Activated CD4-positive, alpha-beta T cell treated with anti-CD3 and anti-CD28 coated beads, Interleukin-2, amount 50 U/mL, for 24 hours (primary cell): ENCODE results near the gene GAST.
"Not testable (repeated sequence)": the region's sequence is repeated elsewhere in the genome, so short reads cannot be mapped to it uniquely, and the experiment has no call there.

Experiments used
- DNase-seq, 2 donors: peaks; one replicate each; pipeline ENCODE4 v3.0.0-alpha.2; 2020; ENCODE audit warnings: low read depth in 1 of 2, low spot score in 1 of 2

The GAST gene

DNA sequence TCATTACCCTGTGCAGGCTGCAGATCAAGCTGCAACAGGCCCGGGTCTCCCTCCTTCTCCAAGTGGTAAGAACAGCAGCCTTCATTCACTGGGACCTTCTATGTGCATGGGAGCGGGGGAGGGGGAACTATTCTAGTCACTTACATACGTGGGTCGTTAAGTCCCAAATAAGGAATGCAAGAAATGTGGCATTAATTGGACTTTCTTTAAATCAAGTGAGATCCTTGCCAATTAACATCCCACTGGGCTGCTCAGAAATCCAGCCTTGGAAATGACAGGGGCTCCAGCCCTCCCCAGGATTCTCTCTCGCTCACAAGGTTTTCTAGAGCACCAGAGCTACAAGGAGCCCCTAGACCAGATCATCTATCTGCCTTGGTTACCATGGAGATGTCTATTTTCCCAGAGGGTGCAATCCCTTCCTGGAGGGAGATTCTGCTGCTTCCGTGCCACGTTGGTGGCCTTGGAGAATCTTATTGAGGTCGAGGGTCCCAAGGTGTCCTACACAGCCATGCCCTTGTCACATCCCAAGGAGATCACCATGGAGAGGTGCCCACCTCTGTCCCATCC lies 28.6 kb upstream of the GAST start:
- DNase-seq = no peak

DNA sequence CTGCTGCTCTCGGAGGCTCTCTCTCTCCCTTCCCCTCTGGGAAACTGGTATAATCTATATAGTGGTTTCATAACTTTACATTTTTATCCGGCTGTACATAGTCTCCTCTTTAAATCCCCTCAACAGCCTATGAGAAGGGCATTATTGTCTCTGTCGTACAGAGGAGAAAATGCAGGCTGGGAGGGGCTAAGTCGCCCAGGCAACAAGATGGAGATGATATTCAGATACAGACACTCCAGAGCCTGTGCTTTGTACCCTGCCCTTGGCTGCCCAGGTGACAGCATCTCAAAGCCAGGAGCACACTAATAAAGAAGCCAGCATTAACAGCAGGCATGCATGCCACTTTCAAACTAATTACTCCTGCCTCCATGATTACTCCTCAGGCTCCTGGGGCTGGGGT lies 28.1 kb upstream of the GAST start:
- no peak for DNase-seq

DNA sequence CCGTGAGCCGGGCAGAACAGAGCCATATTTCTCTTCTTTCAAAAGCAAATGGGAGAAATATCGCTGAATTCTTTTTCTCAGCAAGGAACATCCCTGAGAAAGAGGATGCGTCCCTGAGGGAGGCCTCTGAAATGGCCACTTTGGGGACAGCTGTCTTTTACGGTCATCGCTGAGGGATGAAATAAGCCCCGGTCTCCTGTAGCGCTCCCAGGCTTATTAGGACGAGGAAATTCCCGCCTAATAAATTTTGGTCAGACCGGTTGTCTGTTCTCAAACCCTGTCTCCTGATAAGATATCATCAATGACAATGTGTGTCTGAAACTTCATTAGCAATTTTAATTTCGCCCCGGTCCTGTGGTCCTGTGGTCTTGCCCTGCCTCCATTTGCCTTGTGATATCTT lies 26.4 kb upstream of the GAST start:
- DNase-seq = not testable (repeated sequence)

DNA sequence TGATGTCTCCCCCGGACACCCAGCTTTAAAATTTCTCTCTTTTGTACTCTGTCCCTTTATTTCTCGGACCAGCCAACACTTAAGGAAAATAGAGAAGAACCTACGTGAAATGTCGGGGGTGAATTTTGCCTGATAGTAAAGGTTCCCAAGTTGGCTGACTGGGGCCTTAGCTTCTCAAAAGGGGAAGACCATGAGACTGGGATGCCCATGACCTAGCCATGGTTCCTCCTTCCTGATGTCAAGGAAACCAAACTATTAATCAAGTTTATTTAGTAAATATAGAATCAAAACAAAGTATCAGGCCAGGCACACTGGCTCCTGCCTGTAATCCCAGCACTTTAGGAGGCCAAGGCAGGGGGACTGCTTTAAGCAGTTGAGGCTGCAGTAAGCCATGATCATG lies 25.9 kb upstream of the GAST start:
- DNase-seq = no peak

DNA sequence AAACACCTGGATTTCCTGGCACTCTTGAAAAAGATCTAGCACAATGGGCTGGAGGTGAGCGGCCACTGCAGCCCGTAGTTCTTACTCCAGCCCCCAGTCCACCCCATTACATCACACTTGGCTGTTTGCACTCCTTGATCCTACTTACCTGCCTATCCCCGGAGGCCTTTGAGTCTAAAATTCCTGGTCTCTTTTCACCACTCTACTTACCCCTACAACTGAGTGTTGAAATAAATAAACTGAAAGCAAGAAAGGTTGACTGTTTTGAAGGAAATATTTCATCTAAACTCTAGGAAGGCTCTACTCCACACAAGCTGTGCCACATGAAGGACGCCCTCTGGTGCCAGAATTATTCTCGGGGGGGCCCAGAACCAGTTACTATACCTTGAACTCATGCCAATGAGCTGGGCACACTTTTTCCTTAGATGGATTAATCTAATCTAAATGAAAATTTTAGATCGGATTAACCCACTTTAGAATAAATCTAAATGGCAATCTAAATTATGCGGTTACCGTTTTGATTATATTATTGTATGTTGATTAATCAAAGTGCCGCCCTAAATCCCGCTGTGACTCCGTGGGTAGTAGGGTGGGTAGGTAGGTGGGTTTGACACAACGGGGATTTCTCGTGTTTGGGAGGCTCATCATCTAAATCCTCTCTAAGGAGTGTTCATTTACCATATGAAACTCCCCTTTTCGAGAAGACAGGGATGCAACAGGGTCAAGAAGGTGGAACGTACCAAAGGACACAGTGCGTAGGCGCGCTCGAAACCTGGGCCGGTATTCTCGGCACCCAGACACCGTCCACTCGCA lies 24.1 kb upstream of the GAST start:
- peak in 1 of 2 donors; percentile 42 for DNase-seq

DNA sequence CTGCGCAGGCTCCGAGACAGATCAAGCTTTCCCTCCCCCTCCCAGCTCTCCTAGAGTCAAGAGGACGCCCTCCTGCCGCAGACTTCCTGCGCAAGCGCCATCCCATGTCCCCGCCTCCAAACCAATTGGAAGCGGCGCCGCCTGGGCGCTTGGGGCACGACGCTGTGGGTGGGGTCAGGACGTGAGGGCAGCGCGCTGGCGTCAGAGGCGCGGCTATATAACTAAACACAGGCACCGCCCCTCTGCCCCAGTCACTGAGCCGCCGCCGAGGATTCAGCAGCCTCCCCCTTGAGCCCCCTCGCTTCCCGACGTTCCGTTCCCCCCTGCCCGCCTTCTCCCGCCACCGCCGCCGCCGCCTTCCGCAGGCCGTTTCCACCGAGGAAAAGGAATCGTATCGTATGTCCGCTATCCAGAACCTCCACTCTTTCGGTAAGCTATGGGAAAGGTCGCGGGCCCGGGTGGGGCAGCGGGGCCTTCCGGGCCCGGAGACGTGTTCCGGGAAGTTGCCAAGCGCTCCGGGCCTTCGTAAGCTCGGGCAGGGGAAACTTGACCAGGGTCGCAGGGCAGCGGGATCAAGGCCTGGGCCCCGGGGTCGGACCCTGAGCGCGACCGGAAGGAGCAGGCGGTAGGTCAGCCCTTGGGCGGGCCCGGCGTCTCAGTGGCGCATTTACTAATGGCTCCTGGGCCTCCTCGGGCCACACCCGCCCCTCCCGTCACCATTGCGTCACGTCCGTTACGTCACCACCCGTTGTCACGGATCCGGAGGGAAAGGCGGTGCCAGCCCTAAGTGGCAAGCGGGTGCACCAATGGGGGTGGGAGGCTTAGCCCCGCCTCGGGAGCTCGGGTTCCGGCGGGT lies 23.3 kb upstream of the GAST start, which contains the start of gene EIF1:
TSS of gene EIF1 (plus strand) at position 245 of the 856 bp plus-strand sequence. CDS start at position 399, 154 bp downstream.
- peak; percentile 100 for DNase-seq

DNA sequence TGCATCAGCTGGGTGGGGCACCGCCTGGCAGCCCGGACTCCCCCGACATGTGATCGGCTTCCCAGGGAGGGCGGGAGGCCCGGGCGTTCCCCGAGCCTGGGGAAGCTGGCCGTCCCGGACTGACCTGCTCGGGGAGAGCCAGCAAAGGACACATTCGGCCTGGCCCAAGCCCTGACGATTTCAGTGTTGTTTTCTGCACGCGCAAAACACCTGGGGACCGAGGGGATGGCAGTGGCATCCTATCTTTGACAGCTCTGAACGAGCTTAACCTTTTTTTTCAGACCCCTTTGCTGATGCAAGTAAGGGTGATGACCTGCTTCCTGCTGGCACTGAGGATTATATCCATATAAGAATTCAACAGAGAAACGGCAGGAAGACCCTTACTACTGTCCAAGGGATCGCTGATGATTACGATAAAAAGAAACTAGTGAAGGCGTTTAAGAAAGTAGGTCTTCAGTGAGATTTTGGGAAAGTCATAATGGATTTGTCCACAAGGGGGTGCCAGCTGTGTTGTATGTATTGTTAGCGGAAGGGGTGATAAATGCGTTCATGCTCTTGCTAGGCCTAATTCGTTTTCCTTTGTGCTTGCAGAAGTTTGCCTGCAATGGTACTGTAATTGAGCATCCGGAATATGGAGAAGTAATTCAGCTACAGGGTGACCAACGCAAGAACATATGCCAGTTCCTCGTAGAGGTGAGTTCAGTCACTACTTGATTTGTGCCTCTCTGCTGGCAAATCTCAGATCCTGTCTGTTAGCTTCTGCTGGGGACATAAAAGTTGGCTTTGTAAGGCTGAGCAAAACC lies 22.4 kb upstream of the GAST start:
- peak; percentile 32 to 63 for DNase-seq

DNA sequence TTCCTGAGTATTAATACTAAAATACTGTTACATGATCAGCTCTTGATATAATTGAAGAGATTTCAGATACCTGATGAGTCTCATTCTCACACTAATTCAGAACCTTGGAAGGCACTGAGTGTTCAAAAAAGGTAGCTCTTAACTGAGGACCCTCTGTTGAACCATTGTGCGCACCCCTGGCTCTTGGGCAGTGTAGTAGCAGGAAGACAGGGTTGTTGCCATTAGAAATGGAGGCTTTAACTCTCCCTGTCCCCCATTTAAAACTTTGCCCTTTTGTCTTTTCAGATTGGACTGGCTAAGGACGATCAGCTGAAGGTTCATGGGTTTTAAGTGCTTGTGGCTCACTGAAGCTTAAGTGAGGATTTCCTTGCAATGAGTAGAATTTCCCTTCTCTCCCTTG lies 21.6 kb upstream of the GAST start:
- DNase-seq = no peak

DNA sequence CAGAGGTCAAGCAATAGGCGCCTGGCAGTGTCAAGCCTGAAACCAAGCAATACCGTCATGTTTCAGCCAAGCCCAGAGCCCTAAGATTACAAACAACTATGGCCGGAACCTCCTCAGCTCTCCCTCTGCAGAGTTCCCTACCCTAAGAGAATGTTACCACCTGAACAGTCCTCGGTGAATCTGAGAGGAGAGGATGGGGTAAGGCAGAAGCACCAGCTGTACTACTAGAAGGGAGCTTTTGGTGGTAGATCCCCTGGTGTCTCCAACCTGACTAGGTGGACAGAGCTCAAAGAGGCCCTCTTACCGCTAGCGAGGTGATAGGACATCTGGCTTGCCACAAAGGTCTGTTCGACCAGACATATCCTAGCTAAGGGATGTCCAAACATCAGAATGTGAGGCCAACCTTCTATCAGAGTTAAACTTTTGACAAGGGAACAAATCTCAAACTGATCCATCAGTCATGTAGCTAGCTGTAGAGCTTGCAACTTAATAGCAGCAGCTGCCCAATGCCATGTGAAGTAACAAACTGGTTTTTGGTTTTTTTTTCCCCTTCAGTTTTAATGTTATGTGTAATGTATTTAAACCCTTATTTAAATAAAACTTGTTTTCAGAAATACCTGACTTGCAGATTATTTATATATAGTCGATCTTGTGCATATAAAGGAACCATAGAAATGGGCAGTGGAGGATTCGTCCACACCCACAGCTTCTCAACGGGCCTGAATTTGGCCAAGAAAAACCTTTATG lies 20.9 kb upstream of the GAST start:
- DNase-seq = no peak

DNA sequence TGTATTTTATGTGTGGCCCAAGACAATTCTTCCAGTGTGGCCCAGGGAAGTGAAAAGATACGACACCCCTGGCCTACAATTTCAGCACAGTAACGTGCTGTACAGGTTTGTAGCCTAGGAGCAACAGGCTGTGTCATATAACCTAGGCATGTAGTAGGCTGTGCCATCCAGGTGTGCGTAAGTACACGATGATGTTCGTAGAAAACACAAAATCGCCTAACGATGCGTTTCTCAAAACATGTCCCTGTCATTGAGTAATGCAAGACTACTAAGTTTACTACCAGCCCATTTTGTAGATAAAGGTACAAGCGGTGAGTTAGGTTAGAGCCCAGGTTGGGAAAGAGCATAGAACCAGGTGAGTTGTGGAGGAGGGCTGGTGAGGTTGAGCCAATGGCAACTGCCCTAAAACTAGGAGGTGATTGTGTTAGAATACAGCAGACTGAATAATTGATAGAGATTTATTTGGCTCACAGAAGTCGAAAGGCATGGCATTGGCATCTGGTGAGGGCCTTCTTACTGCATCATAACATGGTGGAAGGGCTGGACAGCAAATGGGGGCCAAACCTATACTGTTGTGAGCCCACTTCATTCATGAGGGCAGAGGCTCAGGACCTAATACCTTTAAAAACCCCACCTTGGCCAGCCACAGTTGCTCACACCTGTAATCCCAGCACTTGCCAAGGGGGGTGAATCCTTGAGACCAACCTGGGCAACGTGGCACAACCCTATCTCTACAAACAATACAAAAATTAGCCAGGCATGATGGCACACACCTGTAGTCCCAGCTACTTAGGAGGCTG lies 19.2 kb upstream of the GAST start:
- DNase-seq = no peak

DNA sequence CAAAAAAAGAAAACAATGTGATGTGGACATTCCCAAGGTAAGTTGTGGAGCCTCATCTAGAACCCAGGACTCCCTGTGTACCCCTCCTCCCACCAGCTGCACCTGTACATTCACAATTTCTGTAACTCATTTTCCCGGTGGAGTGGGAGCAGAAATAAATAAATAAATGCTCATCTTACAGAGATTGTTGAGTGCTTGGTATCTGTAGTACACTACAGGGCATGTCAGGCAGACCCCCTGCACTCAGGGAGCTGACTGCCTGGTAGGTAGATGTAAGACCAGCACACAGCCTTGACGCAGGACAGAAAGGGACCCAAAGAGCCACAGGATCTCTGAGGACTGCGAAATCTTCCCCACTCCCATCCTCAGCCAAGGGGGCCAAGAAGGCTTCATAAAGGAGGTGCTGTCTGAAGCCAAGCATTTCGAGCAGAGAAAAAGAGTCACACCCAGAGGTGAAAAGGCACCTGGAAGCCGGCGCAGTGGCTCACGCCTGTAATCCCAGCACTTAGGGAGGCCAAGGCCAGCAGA lies 16.9 kb upstream of the GAST start:
- no peak for DNase-seq

DNA sequence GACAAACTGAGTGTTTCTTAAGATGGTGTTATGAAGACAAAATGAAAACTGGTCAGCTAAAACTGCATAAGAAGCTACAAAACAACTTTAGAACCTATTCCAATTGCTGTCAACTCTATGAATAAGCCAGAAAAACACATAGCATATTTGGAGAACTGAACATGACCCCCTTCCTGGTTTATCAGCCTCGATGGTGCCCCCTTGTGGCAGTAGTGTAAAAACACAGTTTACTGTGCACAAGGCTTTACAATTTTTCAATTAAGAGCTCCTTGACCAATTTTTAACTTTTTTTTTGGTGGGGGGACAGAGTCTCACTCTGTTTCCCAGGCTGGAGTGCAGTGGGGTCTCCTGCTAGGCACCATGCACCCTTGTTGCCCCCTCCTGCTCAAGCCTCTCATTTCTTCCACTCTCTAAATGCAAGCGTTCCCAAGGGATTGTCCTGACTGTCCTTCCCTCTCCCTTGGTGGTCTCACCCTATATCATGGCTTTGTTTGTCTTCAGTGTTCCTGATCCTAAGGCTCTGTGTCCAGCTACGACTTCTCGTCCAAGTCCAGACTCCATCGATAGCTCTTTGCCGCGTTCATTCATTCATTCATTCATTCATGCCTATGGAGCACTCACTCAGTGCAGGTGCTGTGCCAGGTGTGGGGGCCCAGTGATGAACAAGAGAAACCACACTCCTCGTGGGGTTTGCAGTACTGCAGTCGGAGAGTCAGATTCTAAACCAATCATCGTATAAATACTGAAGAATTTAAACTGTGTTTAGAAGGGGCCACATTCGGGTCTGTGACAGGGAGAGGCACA lies 16.0 kb upstream of the GAST start:
- peak; percentile 42 to 75 for DNase-seq

DNA sequence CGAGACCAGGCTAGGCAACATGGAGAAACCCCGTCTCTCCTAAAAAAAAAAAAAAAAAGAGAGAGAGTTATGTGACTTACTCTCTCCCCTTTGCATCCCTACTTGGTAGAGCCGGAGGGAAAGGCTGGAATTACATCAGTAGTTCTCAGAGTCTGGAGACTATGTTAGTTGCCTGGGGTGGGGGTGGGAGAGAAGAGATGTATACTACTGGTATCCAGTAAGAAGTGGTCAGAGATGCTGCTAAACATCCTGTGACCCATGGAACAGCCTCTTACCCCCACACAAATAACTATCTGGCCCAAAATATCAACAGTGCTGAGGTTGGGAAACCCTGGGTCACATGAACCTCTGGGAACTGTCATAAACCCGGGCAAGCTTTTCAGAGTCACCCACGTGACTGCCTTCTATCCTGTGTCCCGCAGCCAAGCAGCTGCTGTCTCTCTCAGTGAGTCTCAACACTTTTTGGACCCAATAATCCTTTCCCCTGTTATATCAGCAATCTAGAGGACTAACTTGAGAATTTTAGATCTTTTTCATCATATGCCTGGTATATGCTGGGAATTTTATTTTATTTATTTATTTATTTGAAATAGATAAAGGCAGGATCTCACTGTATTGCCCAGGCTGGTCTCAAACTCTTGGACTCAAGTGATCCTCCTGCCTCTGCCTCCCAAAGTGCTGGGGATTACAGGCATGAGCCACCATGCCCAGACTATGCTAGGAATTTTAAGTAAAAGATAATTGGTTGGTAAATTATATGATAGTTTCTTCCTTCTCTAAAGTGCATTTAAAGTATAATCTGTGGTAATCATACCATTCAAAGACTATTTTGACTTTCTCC lies 14.8 kb upstream of the GAST start:
- no peak for DNase-seq

DNA sequence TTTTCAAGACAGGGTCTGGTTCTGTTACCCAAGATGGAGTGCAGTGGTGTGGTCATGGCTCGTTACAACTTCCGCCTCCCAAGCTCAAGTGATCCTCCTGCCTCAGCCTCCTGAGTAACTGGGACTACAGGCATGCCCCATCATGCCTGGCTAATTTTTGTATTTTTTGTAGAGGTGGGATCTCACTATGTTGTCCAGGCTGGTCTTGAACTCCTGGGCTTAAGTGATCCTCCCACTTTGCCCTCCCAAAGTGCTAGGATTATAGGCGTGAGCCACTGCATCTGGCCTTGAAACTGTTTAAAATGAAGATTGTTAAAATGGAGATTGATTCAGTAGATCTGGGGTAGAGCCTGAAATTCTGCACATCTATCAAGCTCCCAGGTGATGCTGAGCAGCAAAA lies 11.3 kb upstream of the GAST start:
- DNase-seq = not testable (repeated sequence)

DNA sequence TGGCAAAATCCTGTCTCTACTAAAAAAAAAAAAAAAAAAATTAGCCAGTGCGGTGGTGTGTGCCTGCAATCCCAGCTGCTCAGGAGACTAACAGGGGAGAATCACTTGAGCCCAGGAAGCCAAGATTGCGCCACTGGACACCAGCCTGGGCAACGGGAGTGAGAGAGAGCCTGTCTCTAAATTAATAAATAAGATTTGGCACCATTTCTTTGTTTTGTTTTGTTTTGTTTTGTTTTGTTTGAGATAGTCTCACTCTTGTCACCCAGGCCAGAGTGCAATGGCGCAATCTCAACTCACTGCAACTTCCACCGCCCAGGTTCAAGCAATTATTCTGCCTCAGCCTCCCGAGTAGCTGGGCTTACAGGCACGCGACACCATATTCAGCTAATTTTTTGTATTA lies 9.4 kb upstream of the GAST start:
- DNase-seq = no peak

DNA sequence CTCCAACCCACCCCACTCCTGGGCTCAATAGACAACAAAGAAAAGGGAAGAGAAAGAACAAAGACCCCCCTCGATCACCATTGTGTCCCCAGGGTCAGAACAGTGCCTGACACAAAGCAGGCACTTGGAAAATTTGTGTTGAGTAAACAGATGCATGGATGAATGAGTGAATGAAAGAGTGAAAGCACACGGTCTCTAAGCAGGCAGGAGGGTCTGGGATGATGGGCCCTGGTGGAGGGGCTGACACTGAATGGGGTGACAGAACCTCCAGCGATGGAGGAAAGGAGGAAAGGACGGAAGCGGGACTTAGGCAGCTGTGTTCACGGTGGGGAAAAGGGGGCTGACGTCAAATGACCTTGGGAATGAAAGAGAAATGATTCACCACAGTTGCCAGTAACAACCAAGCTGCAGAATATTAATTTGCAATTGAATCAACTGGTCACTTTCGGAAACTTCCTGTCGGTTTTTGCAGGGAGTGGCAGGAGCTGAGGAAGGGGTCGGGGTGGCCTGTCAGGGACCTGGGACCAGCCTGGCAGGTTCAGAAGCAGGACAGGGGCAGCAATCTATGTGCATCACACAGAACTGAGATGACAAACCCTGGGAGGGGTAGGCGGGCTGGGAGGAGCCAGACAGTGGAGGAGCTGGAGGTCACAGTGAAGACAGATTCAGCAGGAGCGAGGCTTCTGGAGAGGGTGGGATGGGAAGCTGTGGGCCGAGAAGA lies 6.7 kb upstream of the GAST start:
- DNase-seq = no peak
